ENCODE data around the gene ADAM11. TPM values are rescaled to one million over a fixed set of nuclear protein-coding genes. Genes with fewer than 3 reads are reported as not detected.
A peak's percentile ranks its signal among the peaks of the same experiment; 100 is the strongest.
"Not testable (repeated sequence)": the region's sequence is repeated elsewhere in the genome, so short reads cannot be mapped to it uniquely, and the experiment has no call there.

The ADAM11 gene
- total RNA-seq, 1 donor from 2014 or later, result 0.06 TPM

GRCh38 chr17:44807093-44807816 is 48.5 kb downstream of the ADAM11 start:
- H3K4me3 ChIP-seq (ENCODE audit: low read depth, low read length), result no peak overlapping the region
- DNase-seq (ENCODE audit: low read depth), result no peak
- TF ChIP-seq CTCF (conservative IDR thresholded peaks at IDR 0.05; ENCODE audit: low read depth, low read length), result no peak

GRCh38 chr17:44807817-44808155 is 49.0 kb downstream of the ADAM11 start:
- no peak for TF ChIP-seq CTCF (conservative IDR thresholded peaks at IDR 0.05; ENCODE audit: low read depth, low read length)
- no peak for DNase-seq (ENCODE audit: low read depth)
- no peak overlapping the region for H3K4me3 ChIP-seq (ENCODE audit: low read depth, low read length)

- H3K4me3 ChIP-seq (ENCODE audit: low read depth, low read length), result no peak overlapping the region
Observed at GRCh38 chr17:44808156-44808555, 49.4 kb downstream of the ADAM11 start.

GRCh38 chr17:44808656-44809388 is 50.0 kb downstream of the ADAM11 start:
- not testable (repeated sequence) for H3K4me3 ChIP-seq (ENCODE audit: low read depth, low read length); DNase-seq (ENCODE audit: low read depth)

More at GRCh38 chr17:44808156-44808555, 49.4 kb downstream of the ADAM11 start:
- TF ChIP-seq CTCF (conservative IDR thresholded peaks at IDR 0.05; ENCODE audit: low read depth, low read length), result no peak
- DNase-seq (ENCODE audit: low read depth), result no peak

GRCh38 chr17:44812263-44812662 is 53.5 kb downstream of the ADAM11 start:
- DNase-seq (ENCODE audit: low read depth), result no peak
- TF ChIP-seq CTCF (conservative IDR thresholded peaks at IDR 0.05; ENCODE audit: low read depth, low read length), result no peak
- no peak overlapping the region for H3K4me3 ChIP-seq (ENCODE audit: low read depth, low read length)

- H3K4me3 ChIP-seq (ENCODE audit: low read depth, low read length); DNase-seq (ENCODE audit: low read depth): not testable (repeated sequence)
Observed at GRCh38 chr17:44818508-44818907, 59.7 kb downstream of the ADAM11 start.

- no peak for TF ChIP-seq CTCF (conservative IDR thresholded peaks at IDR 0.05; ENCODE audit: low read depth, low read length)
- no peak overlapping the region for H3K4me3 ChIP-seq (ENCODE audit: low read depth, low read length)
- peak; percentile 88 for DNase-seq (ENCODE audit: low read depth)
Observed at GRCh38 chr17:44820631-44821212, 61.9 kb downstream of the ADAM11 start.

- not testable (repeated sequence) for DNase-seq (ENCODE audit: low read depth); H3K4me3 ChIP-seq (ENCODE audit: low read depth, low read length)
Observed at GRCh38 chr17:44825236-44825635, 66.4 kb downstream of the ADAM11 start.

Measured in epithelial cell of proximal tubule (primary cell).